PC-9 (cell line): ENCODE results near the gene RFFL. TPM values are rescaled to one million over a fixed set of nuclear protein-coding genes. Genes with fewer than 3 reads are reported as not detected.
"Not testable (repeated sequence)": the region's sequence is repeated elsewhere in the genome, so short reads cannot be mapped to it uniquely, and the experiment has no call there.

Source experiments
- BruUV-seq: library from RNA; stranded (reverse); fragments of 400-500 nt; replicated peaks from 2 replicates; lab custom pipeline; 2021; lab: Mats Ljungman, UMichigan
- CTCF ChIA-PET: fragments of 300-600 bp; sonication (Branson Sonifier 250); formaldehyde crosslinking; loops from one replicate; lab custom pipeline; 2022; ENCODE audit warnings: antibody characterized with exemption; lab: Charles Lee
- POLR2A ChIA-PET: fragments of 300-600 bp; sonication (Branson Sonifier 250); formaldehyde crosslinking; loops from one replicate; lab custom pipeline; 2022; ENCODE audit warnings: antibody characterized with exemption; ENCODE audit not compliant: unreplicated experiment; lab: Charles Lee
- DNase-seq, 2 experiments: peaks; one replicate each; pipeline versions ENCODE4 v3.0.0 to v3.0.0-alpha.2; 2015 to 2022; ENCODE audit warnings: mixed read lengths in 1 of 2
- H2AFZ ChIP-seq: fragments of 200-600 bp; sonication (generic); 2 replicates; pipeline ENCODE4 v1.8.1; 2017; ENCODE audit warnings: antibody characterized with exemption
- H3F3A ChIP-seq: fragments of 200-600 bp; sonication (generic); 2 replicates; pipeline ENCODE4 v1.8.1; 2017; ENCODE audit warnings: antibody characterized with exemption, mild to moderate bottlenecking, low read depth; ENCODE audit not compliant: insufficient read depth
- H3K27ac ChIP-seq: fragments of 200-600 bp; sonication (generic); 2 replicates; pipeline ENCODE4 v1.6.1; 2016; ENCODE audit warnings: mixed run types
- H3K27me3 ChIP-seq: fragments of 200-600 bp; sonication (generic); 2 replicates; pipeline ENCODE4 v1.6.1; 2016; ENCODE audit warnings: low read depth, mixed run types; ENCODE audit not compliant: insufficient read depth
- H3K36me3 ChIP-seq: fragments of 200-600 bp; sonication (generic); 2 replicates; pipeline ENCODE4 v1.6.1; 2016; ENCODE audit warnings: low read depth, mixed run types
- H3K4me1 ChIP-seq: fragments of 200-600 bp; sonication (generic); replicated peaks from 2 replicates; pipeline ENCODE4 v1.6.1; 2016; ENCODE audit warnings: mixed run types; ENCODE audit not compliant: insufficient read depth
- H3K4me2 ChIP-seq: fragments of 200-600 bp; sonication (generic); 2 replicates; pipeline ENCODE4 v1.6.1; 2017; ENCODE audit warnings: mixed run types
- H3K4me3 ChIP-seq: fragments of 200-600 bp; sonication (generic); 2 replicates; pipeline ENCODE4 v1.6.1; 2016; ENCODE audit warnings: mixed run types
- H3K79me2 ChIP-seq: fragments of 200-600 bp; sonication (generic); 2 replicates; pipeline ENCODE4 v1.6.1; 2017; ENCODE audit warnings: low read depth, mixed run types
- H3K9me2 ChIP-seq: fragments of 200-600 bp; sonication (generic); 2 replicates; pipeline ENCODE4 v1.8.1; 2017; ENCODE audit warnings: mild to moderate bottlenecking; ENCODE audit not compliant: insufficient read depth
- H3K9me3 ChIP-seq: fragments of 200-600 bp; sonication (generic); 2 replicates; pipeline ENCODE4 v1.8.1; 2016; ENCODE audit warnings: low read depth; ENCODE audit not compliant: insufficient read depth
- H4K20me1 ChIP-seq: fragments of 200-600 bp; sonication (generic); 2 replicates; pipeline ENCODE4 v1.8.1; 2017; ENCODE audit not compliant: insufficient read depth
- CTCF ChIP-seq: fragments of 200-600 bp; sonication (generic); conservative IDR thresholded peaks from 2 replicates; pipeline ENCODE4 v1.6.1; 2017; ENCODE audit warnings: mixed run types, antibody characterized with exemption, mild to moderate bottlenecking, moderate library complexity
- EZH2 ChIP-seq: fragments of 200-600 bp; sonication (generic); IDR thresholded peaks from 2 replicates; pipeline ENCODE4 v1.8.0; 2017; ENCODE audit warnings: antibody characterized with exemption, low read depth
- intact Hi-C: fragments of 100-400 bp; cut with micrococcal nuclease; formaldehyde crosslinking; loops from one replicate; pipeline ENCODE4 v1.10.0; 2022; ENCODE audit not compliant: unreplicated experiment
- total RNA-seq: library from RNA; stranded (reverse); gene quantifications from 2 replicates; pipeline ENCODE4 v1.2.3, GENCODE V29; 2021

Gene RFFL
- total RNA-seq, 1 experiment from 2014 or later: 38.1 TPM

GRCh38 chr17:35002876-35003551 lies 60.5 kb downstream of the RFFL start:
- CTCF ChIA-PET: no interaction called here
- Histone ChIP-seq H2AFZ (no peak overlapping the region), H3K4me3 (no peak overlapping the region), H3K9me2 (no peaks in the 10 kb centered on the region), H3F3A (peaks cover 16% of the 10 kb centered on the region; the same call in 1 of the 2 replicates), H3K9me3 (no peaks in the 10 kb centered on the region), H3K4me1 (peaks cover 23% of the 10 kb centered on the region), H3K36me3 (0 out of 2 replicates have a peak, but pooled peaks cover under 1% of the 10 kb centered on the region), H4K20me1 (no peaks in the 10 kb centered on the region), H3K4me2 (peak overlapping the region; percentile 50), H3K27ac (no peak overlapping the region), H3K79me2 (no peaks in the 10 kb centered on the region), H3K27me3 (no peaks in the 10 kb centered on the region)
- DNase-seq: peak; percentile 74 to 85
- POLR2A ChIA-PET: no interaction called here
- TF ChIP-seq CTCF (no peak), EZH2 (no peak)
- intact Hi-C loops: loop anchor here (1.0 kb wide), 3 partner anchors 16 to 86 kb away; partner anchors contain the start of gene RFFL
- BruUV-seq: no TSS peak

- H3K4me2 ChIP-seq: no peak overlapping the region
- peaks cover 16% of the 10 kb centered on the region; the same call in 1 of the 2 replicates for H3F3A ChIP-seq
- H3K27ac ChIP-seq: no peak overlapping the region
- no peaks in the 10 kb centered on the region for H3K9me3 ChIP-seq
- 0 out of 2 replicates have a peak, but pooled peaks cover 6% of the 10 kb centered on the region for H3K36me3 ChIP-seq
- CTCF ChIA-PET: no interaction called here
- TF ChIP-seq EZH2: no peak
- TF ChIP-seq CTCF: no peak
- H3K27me3 ChIP-seq: no peaks in the 10 kb centered on the region
- peaks cover 23% of the 10 kb centered on the region for H3K4me1 ChIP-seq
- no TSS peak for BruUV-seq
- no peak overlapping the region for H2AFZ ChIP-seq
- no peaks in the 10 kb centered on the region for H4K20me1 ChIP-seq
- H3K79me2 ChIP-seq: no peaks in the 10 kb centered on the region
- DNase-seq: no peak
- H3K4me3 ChIP-seq: no peak overlapping the region
- H3K9me2 ChIP-seq: no peaks in the 10 kb centered on the region
- POLR2A ChIA-PET: no interaction called here
- intact Hi-C loops: no loop called here
Observed at GRCh38 chr17:35001549-35001948, 62.0 kb downstream of the RFFL start.

GRCh38 chr17:35000965-35001364 lies 62.5 kb downstream of the RFFL start:
- H4K20me1 ChIP-seq, H2AFZ ChIP-seq, intact Hi-C loops, CTCF ChIA-PET, BruUV-seq, DNase-seq, H3K36me3 ChIP-seq, H3K79me2 ChIP-seq, H3K4me2 ChIP-seq, H3K9me3 ChIP-seq, H3K27me3 ChIP-seq, H3K4me3 ChIP-seq, H3K9me2 ChIP-seq, H3K27ac ChIP-seq: not testable (repeated sequence)
- peaks cover 23% of the 10 kb centered on the region for H3K4me1 ChIP-seq
- POLR2A ChIA-PET: interaction anchor here (0.6 kb wide), 1 partner anchor 114 kb away, joined by 3 read pairs; no protein-coding TSS in a partner anchor
- peaks cover 16% of the 10 kb centered on the region; the same call in 1 of the 2 replicates for H3F3A ChIP-seq
